Esophagus squamous epithelium (tissue), 4 donors: ENCODE data around the gene MAP4K3.

Experiments used
- CTCF ChIP-seq, 6 experiments: fragments of 450-650 bp in 4 of 6; fragments of 200-600 bp in 2 of 6; sonication (generic) in 2 of 6; IDR thresholded peaks; one replicate each; pipeline ENCODE4 v1.5.1; 2016 to 2019; ENCODE audit warnings: antibody characterized with exemption in 6 of 6, mild to moderate bottlenecking in 4 of 6, moderate library complexity in 4 of 6
- POLR2A ChIP-seq, 4 donors: fragments of 450-650 bp; IDR thresholded peaks; one replicate each; pipeline ENCODE4 v1.6.1; 2017; ENCODE audit warnings: antibody characterized with exemption in 4 of 4, mild to moderate bottlenecking in 4 of 4, moderate library complexity in 3 of 4

GRCh38 chr2:39413063-39413737 lies 23.9 kb downstream of the MAP4K3 start:
- TF ChIP-seq CTCF (IDR thresholded peaks at IDR 0.05) (no peak), POLR2A (IDR thresholded peaks at IDR 0.05) (no peak)
